Right atrium auricular region (tissue), 2 donors: ENCODE measurements around the gene OASL. TPM values are rescaled to one million over a fixed set of nuclear protein-coding genes. Genes with fewer than 3 reads are reported as not detected.
A peak's percentile ranks its signal among the peaks of the same experiment; 100 is the strongest.

ENCODE experiments used
- DNase-seq: peaks from one replicate; pipeline ENCODE4 v3.0.0-alpha.2; 2019; ENCODE audit warnings: low spot score
- H3K27ac ChIP-seq, 2 donors: fragments of 200-600 bp; sonication (generic); 1 replicate in 1 of 2; 2 replicates in 1 of 2; pipeline ENCODE4 v1.5.1; 2016 to 2019
- H3K27me3 ChIP-seq, 2 donors: fragments of 200-600 bp; sonication (generic); one replicate each; pipeline versions ENCODE4 v1.5.1 to v1.6.0; 2017 to 2019
- H3K36me3 ChIP-seq: fragments of 200-600 bp; sonication (generic); one replicate; pipeline ENCODE4 v1.5.1; 2016
- H3K4me1 ChIP-seq, 2 donors: fragments of 200-600 bp; sonication (generic); one replicate each; pipeline versions ENCODE4 v1.5.1 to v1.6.0; 2017 to 2019
- H3K4me3 ChIP-seq, 2 donors: fragments of 200-600 bp; sonication (generic); 1 replicate in 1 of 2; 2 replicates in 1 of 2; pipeline ENCODE4 v1.5.1; 2017 to 2019; ENCODE audit warnings: mild to moderate bottlenecking in 1 of 2, moderate library complexity in 1 of 2
- H3K9me3 ChIP-seq, 2 donors: fragments of 200-600 bp; sonication (generic); one replicate each; pipeline ENCODE4 v1.5.1; 2019
- total RNA-seq, 2 donors: library from RNA; depleted of rRNA; stranded (reverse); fragments of >200 nt; gene quantifications; one replicate each; pipeline ENCODE4 v1.1.0, GENCODE V29; 2016
- TF ChIP-seq, protein P1 (sequence below), 2 donors: fragments of 200-600 bp; sonication (generic); IDR thresholded peaks; one replicate each; pipeline ENCODE4 v1.5.1; 2019; ENCODE audit warnings: antibody characterized with exemption in 2 of 2

Gene OASL
- total RNA-seq, 2 donors from 2014 or later: 0.70 TPM; not detected in 1

DNA sequence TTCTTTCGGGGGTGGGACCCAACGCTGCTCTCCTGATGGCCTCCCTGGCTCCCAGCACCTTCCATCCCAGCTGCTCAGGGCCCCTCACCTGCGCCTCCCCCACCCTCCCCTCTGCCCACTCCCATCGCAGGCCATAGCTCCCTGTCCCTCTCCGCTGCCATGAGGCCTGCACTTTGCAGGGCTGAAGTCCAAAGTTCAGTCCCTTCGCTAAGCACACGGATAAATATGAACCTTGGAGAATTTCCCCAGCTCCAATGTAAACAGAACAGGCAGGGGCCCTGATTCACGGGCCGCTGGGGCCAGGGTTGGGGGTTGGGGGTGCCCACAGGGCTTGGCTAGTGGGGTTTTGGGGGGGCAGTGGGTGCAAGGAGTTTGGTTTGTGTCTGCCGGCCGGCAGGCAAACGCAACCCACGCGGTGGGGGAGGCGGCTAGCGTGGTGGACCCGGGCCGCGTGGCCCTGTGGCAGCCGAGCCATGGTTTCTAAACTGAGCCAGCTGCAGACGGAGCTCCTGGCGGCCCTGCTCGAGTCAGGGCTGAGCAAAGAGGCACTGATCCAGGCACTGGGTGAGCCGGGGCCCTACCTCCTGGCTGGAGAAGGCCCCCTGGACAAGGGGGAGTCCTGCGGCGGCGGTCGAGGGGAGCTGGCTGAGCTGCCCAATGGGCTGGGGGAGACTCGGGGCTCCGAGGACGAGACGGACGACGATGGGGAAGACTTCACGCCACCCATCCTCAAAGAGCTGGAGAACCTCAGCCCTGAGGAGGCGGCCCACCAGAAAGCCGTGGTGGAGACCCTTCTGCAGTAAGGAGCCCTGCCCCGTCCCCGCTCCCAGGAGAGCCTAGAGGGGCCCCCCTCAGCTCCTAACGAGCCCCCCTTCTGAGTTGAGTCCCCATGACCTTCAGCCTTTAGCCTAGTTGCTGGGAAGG lies 60.5 kb downstream of the OASL start, which contains the start of gene HNF1A:
Gene HNF1A (plus strand): TSS at position 248 of the 924 bp plus-strand sequence. CDS start 226 bp downstream, at position 474.
- H3K9me3 ChIP-seq: no peaks in the 10 kb centered on the region
- no peaks in the 10 kb centered on the region for H3K27me3 ChIP-seq
- TF ChIP-seq, protein P1, sequence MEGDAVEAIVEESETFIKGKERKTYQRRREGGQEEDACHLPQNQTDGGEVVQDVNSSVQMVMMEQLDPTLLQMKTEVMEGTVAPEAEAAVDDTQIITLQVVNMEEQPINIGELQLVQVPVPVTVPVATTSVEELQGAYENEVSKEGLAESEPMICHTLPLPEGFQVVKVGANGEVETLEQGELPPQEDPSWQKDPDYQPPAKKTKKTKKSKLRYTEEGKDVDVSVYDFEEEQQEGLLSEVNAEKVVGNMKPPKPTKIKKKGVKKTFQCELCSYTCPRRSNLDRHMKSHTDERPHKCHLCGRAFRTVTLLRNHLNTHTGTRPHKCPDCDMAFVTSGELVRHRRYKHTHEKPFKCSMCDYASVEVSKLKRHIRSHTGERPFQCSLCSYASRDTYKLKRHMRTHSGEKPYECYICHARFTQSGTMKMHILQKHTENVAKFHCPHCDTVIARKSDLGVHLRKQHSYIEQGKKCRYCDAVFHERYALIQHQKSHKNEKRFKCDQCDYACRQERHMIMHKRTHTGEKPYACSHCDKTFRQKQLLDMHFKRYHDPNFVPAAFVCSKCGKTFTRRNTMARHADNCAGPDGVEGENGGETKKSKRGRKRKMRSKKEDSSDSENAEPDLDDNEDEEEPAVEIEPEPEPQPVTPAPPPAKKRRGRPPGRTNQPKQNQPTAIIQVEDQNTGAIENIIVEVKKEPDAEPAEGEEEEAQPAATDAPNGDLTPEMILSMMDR (IDR thresholded peaks at IDR 0.05): no peak
- no peak within 1 kb of the TSS for H3K27ac ChIP-seq
- DNase-seq: no peak
- no peak within 1 kb of the TSS for H3K4me3 ChIP-seq
- H3K4me1 ChIP-seq: no peaks in the 10 kb centered on the region
- H3K36me3 ChIP-seq: no peaks in the 10 kb centered on the region

DNA sequence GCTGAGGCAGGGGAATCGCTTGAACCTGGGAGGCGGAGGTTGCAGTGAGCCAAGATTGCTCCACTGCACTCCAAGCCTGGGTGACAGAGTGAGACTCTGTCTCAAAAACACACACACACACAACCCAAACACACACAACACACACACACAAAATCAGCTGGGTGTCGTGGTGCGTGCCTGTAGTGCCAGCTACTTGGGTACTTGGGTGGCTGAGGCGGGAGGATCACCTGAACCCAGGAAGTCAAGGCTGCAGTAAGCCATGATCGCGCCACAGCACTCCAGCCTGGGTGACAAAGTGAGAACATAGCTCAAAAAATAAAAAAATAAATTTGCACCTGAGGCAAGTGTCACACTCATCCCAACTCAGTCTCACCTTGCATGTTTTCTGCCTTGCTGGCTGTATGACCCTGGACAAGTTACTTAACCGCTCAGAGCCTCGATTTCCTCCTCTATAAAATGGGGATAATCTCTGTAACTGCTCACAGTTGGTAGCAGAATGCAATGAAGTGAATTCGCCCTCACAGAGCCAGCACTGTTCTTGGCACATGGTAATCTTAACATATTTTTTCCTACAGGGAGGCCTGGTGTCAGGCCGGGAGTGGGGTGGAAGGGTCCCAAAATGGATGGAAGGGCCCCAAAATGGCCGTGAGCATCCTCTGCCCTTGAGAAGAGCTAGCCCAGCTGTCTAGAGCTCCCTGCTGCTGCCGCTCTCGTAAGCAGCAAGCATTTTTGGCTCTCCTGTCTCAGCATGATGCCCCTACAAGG lies 61.3 kb downstream of the OASL start:
- no peak for DNase-seq
- Histone ChIP-seq H3K36me3 (no peaks in the 10 kb centered on the region), H3K4me3 (no peak overlapping the region), H3K27ac (no peak overlapping the region), H3K4me1 (no peaks in the 10 kb centered on the region), H3K27me3 (no peaks in the 10 kb centered on the region), H3K9me3 (no peaks in the 10 kb centered on the region)
- TF ChIP-seq, protein P1 (IDR thresholded peaks at IDR 0.05): no peak

DNA sequence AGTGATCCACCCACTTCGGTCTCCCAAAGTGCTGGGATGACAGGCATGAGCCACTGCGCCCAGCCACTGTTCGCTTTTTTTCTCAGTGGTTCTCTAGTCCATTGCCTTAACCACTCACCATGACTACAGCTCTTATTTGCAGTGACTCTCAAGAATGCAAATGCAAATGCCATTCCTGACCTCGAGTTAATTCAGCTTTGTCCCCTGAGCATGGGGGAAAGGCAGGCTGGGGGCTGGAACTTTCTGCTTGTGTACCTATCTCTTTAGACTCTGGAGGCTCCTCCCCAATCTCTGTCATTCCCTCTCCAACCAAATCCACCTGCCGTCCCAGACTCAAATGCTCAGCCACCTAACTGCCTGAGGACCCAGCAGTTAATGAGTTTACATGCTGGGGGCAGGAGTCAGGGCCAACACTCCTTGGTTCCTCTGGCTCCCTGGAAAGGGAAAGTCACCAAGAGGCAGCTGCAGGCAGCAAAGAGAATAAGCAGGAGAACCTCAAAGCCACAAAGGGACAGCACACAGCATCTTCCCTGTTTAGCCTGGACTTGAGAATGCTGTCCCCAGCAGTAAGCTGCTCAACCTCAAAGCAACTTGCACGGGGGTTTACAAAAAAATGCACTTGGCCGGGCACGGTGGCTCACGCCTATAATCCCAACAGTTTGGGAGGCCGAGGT lies 66.0 kb downstream of the OASL start:
- TF ChIP-seq, protein P1 (IDR thresholded peaks at IDR 0.05): no peak
- no peaks in the 10 kb centered on the region for H3K36me3 ChIP-seq
- DNase-seq: no peak
- H3K27me3 ChIP-seq: no peaks in the 10 kb centered on the region
- H3K9me3 ChIP-seq: no peaks in the 10 kb centered on the region
- no peaks in the 10 kb centered on the region for H3K4me1 ChIP-seq
- H3K27ac ChIP-seq: no peak overlapping the region
- H3K4me3 ChIP-seq: no peak overlapping the region

DNA sequence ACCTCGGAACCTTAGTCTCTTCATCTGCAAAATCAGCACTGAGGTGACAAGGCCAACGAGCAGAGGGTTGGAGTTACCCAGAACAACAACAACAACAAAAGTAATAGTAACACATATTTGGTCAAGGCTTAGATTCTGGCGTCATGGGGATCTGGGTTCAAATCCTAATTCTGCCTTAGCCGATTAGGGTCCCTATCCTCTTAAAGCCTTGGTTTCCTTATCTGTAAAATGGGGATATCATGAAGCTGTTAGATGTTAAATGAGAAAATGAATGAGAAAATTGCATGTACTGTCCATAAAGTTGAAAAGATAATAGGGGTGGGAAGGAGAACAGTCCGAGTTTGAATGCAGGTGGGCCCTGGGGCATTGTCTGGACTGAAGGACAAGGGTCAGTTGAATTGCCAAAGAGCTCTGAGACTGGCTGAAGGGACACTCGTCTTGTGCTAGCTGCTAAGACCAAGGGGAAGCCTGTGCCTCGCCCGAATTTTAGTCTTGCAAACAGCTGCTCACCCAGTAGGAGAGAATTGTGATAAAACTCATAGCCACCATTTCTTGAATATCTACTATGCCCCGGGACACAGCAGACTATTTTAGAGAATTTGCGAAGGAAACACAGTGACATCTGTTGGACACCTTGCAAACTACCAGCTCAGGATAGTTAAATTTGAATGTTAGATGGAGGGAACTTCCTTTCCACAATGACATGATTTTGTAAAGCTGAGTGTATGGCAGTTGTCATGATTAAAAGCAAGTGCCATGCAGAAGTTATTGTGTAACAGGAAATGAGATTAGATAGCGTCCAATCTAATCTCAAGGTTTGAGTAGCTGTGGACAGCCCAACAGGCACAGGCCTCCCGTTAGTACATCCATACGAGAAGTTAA lies 67.5 kb downstream of the OASL start:
- no peaks in the 10 kb centered on the region for H3K36me3 ChIP-seq
- H3K4me3 ChIP-seq: no peak overlapping the region
- H3K4me1 ChIP-seq: no peaks in the 10 kb centered on the region
- H3K27me3 ChIP-seq: no peaks in the 10 kb centered on the region
- TF ChIP-seq, protein P1 (IDR thresholded peaks at IDR 0.05): peak; percentile 58 to 78
- H3K9me3 ChIP-seq: no peaks in the 10 kb centered on the region
- no peak overlapping the region for H3K27ac ChIP-seq
- DNase-seq: no peak

DNA sequence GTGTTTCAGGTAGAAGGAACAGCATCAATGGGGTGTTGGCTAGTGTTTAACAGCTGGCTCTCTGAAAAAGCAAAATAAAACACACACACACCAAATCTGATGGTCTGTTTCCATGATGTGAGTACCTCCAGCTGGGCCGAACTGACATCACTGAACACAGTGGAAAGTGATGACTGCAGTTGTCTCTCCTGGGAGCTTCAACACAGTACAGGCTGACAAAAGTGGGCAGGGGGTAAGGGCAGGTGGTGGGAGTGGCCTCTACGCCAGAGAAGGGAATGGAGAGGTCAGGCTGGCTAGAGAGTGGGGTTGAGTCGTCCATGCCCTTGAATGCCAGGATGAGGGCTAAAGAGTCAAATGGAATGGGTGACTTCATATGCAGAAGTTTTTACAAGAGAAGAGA lies 68.7 kb downstream of the OASL start:
- Histone ChIP-seq H3K27ac (no peak overlapping the region), H3K4me1 (no peaks in the 10 kb centered on the region), H3K27me3 (no peaks in the 10 kb centered on the region), H3K9me3 (no peaks in the 10 kb centered on the region), H3K36me3 (no peaks in the 10 kb centered on the region), H3K4me3 (no peak overlapping the region)
- DNase-seq: no peak
- TF ChIP-seq, protein P1 (IDR thresholded peaks at IDR 0.05): no peak
